ENCODE data around the gene SBF2.

Gene SBF2

GRCh38 chr11:9741260-9741659 is 552.8 kb downstream of the SBF2 start:
- no peak for TF ChIP-seq CTCF (conservative IDR thresholded peaks at IDR 0.05; ENCODE audit: low read depth, low read length)
- H3K4me3 ChIP-seq (ENCODE audit: low read length), result no peak overlapping the region
- DNase-seq (ENCODE audit: low read depth), result no peak

GRCh38 chr11:9740202-9740883 is 553.7 kb downstream of the SBF2 start:
- no peak for TF ChIP-seq CTCF (conservative IDR thresholded peaks at IDR 0.05; ENCODE audit: low read depth, low read length)

GRCh38 chr11:9739123-9739900 is 554.7 kb downstream of the SBF2 start:
- TF ChIP-seq CTCF (conservative IDR thresholded peaks at IDR 0.05; ENCODE audit: low read depth, low read length), result no peak
- DNase-seq (ENCODE audit: low read depth), result no peak
- no peak overlapping the region for H3K4me3 ChIP-seq (ENCODE audit: low read length)

More at GRCh38 chr11:9740202-9740883, 553.7 kb downstream of the SBF2 start:
- H3K4me3 ChIP-seq (ENCODE audit: low read length), result no peak overlapping the region
- DNase-seq (ENCODE audit: low read depth), result no peak

GRCh38 chr11:9738707-9739106 is 555.3 kb downstream of the SBF2 start:
- DNase-seq (ENCODE audit: low read depth), result no peak
- no peak for TF ChIP-seq CTCF (conservative IDR thresholded peaks at IDR 0.05; ENCODE audit: low read depth, low read length)
- H3K4me3 ChIP-seq (ENCODE audit: low read length), result no peak overlapping the region

GRCh38 chr11:9738116-9738515 is 555.9 kb downstream of the SBF2 start:
- no peak for DNase-seq (ENCODE audit: low read depth)
- H3K4me3 ChIP-seq (ENCODE audit: low read length), result no peak overlapping the region
- no peak for TF ChIP-seq CTCF (conservative IDR thresholded peaks at IDR 0.05; ENCODE audit: low read depth, low read length)

- TF ChIP-seq CTCF (conservative IDR thresholded peaks at IDR 0.05; ENCODE audit: low read depth, low read length), result no peak
- H3K4me3 ChIP-seq (ENCODE audit: low read length), result no peak overlapping the region
- no peak for DNase-seq (ENCODE audit: low read depth)
Observed at GRCh38 chr11:9736365-9736764, 557.7 kb downstream of the SBF2 start.

GRCh38 chr11:9735919-9736318 is 558.1 kb downstream of the SBF2 start:
- H3K4me3 ChIP-seq (ENCODE audit: low read length), result no peak overlapping the region

More at GRCh38 chr11:9735919-9736318, 558.1 kb downstream of the SBF2 start:
- DNase-seq (ENCODE audit: low read depth), result no peak
- TF ChIP-seq CTCF (conservative IDR thresholded peaks at IDR 0.05; ENCODE audit: low read depth, low read length), result no peak
